HG03139 (cell line): ENCODE data around the gene GATA6.
"Not testable (repeated sequence)": the region's sequence is repeated elsewhere in the genome, so short reads cannot be mapped to it uniquely, and the experiment has no call there.

Experiments used
- ATAC-seq: cut with Tn5 transposase; IDR thresholded peaks from one replicate; pipeline ENCODE4 v1.9.1; 2021; ENCODE audit not compliant: unreplicated experiment

The GATA6 gene

GRCh38 chr18:22203536-22204213 is 34.3 kb downstream of the GATA6 start:
- no peak for ATAC-seq

GRCh38 chr18:22204214-22204536 is 34.8 kb downstream of the GATA6 start:
- ATAC-seq = no peak

DNA sequence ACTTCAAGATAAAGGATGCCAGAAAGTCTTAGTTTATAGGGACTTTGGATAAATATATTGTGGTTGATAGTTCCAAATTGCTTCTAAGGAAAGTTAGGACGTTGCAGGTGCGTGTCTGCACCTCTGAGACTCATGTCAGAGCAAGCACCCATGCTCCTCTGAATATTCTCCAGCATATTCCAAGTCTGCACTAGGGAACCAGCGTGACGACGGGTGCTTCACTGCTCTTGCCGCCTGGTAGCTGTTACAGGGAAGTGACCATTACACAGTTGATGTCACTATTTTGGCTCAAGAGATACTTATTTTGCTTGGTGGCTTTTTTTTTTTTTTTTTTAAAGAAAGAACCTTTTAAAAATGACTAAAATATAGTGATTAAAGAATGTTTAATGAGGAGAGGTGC is 35.6 kb downstream of the GATA6 start:
- ATAC-seq = no peak

GRCh38 chr18:22207021-22207758 is 37.8 kb downstream of the GATA6 start:
- ATAC-seq = no peak

- no peak for ATAC-seq
Measured at GRCh38 chr18:22210311-22210754, 40.9 kb downstream of the GATA6 start.

- ATAC-seq = no peak
Measured at GRCh38 chr18:22211657-22212056, 42.3 kb downstream of the GATA6 start.

- ATAC-seq = no peak
Measured at GRCh38 chr18:22213333-22213973, 44.1 kb downstream of the GATA6 start.

- ATAC-seq = no peak
Measured at GRCh38 chr18:22214731-22215528, 45.5 kb downstream of the GATA6 start.

DNA sequence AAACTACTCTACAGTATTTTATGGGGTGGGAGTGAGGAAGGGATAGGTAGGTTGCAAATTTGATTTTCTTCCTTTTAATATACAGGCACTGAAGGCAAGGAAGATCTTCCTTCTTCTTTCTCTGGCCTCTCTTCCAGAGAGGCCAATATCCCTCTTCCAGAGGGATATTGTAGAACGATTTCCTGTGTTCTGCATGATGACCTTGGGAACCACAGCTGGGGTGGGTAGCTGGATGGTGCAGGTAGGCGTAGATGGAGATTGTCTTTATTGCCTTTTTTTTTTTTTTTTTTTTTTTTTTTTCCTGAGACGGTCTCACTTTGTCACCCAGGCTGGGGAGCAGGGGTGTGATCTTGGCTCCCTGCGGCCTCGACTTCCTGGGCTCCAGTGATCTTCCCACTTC is 49.4 kb downstream of the GATA6 start:
- no peak for ATAC-seq

GRCh38 chr18:22219568-22220355 is 50.4 kb downstream of the GATA6 start:
- no peak for ATAC-seq

DNA sequence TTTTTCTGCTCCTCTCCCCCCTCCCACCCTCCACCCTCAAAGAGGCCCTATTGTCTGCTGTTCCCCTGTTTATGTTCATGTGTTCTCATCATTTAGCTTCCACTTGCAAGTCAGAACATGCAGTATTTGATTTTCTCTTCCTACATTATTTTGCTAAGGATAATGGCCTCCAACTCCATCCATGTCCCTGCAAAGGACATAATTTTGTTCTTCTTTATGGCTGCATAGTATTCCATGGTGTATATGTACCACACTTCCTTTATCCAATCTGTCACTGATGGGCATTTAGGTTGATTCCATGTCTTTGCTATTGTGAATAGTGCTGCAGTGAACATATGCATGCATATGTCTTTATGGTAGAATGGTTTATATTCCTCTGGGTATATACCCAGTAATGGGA is 51.2 kb downstream of the GATA6 start:
- ATAC-seq = not testable (repeated sequence)

GRCh38 chr18:22221350-22221749 is 52.0 kb downstream of the GATA6 start:
- no peak for ATAC-seq

- no peak for ATAC-seq
Measured at GRCh38 chr18:22223254-22223964, 54.0 kb downstream of the GATA6 start.

GRCh38 chr18:22223965-22224322 is 54.6 kb downstream of the GATA6 start:
- ATAC-seq = no peak

DNA sequence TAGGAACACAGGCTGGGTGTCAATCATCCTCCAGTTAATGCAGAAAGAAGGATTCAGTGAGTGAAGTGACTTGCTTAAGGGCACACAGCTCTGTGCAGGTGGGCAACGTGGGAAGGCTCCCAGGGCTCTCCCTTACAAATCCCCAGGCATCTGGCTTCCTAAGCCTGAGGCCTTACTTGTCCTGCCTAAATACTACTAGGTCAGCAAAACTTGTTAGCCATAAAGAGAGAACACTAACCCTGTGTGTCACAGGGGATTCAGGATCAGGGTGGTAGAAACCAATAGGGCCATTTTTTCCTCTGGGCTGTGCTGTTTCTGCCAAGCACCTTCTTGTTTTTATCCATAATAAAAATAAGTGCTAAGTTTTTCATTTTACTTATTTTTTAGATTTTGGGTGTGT is 55.0 kb downstream of the GATA6 start:
- ATAC-seq = no peak

GRCh38 chr18:22226801-22227200 is 57.4 kb downstream of the GATA6 start:
- no peak for ATAC-seq

- no peak for ATAC-seq
Measured at GRCh38 chr18:22228976-22229375, 59.6 kb downstream of the GATA6 start.

GRCh38 chr18:22229456-22230124 is 60.2 kb downstream of the GATA6 start:
- ATAC-seq = no peak

DNA sequence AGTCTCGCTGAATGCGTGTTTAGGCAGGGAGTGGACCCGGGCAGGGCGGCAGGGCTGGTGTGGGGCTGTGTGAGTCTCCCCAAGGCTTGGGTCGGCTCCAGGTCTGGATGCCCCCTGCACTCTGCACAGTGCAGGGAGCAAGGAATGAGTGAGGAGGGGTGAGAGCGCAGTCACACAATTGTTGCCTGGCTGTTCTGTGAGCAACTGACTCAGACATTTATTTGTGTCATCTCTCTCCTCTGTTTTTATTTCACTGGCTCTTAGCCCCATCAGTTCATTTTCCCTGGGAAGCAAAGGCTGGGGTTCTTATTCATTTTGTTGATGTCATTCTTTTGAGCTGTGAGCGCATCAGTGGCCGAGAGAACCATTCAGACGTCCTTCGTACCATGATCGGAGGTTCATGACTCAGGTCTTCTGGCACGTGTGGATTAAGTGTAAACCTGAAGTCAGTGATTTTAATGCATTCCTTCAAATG is 61.1 kb downstream of the GATA6 start:
- ATAC-seq = no peak
